Activated CD4-positive, CD25-positive, alpha-beta regulatory T cell treated with anti-CD3 and anti-CD28 coated beads, Interleukin-2, amount 50 U/mL, for 24 hours (primary cell): ENCODE results near the gene ZBTB7B.
A peak's percentile ranks its signal among the peaks of the same experiment; 100 is the strongest.
"Not testable (repeated sequence)": the region's sequence is repeated elsewhere in the genome, so short reads cannot be mapped to it uniquely, and the experiment has no call there.

ENCODE experiments used
- ATAC-seq, 2 donors: fragments of 150-1000 bp; cut with Tn5 transposase; one replicate each; pipeline ENCODE4 v1.10.0; 2021; ENCODE audit warnings: mild to moderate bottlenecking in 1 of 2, moderate library complexity in 1 of 2

The ZBTB7B gene

DNA sequence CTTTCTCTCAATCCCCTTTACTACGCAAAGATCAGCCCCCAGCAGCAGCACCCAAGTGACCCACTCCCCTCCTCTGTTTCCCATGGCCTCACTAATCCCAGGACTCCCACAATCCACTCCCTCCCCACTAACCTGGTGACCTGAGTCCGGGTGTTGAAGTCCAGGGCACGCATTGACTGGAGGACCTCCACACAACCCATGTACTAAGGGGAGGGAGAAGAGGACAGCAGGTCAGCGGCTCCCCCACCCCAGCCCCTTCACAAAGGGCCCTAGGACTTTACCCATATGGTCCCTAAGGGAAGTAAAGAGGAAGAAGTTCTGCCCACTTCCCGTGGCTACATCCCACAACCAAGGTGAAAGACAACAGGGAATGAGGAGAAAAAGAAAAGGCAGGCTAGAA, 33.4 kb upstream of the ZBTB7B start:
- ATAC-seq: no peak

- ATAC-seq: no peak
Measured at GRCh38 chr1:154969860-154970452, 32.6 kb upstream of the ZBTB7B start.

- no peak for ATAC-seq
Measured at GRCh38 chr1:154970631-154971340, 31.8 kb upstream of the ZBTB7B start, which contains the start of gene SHC1. Gene SHC1, minus strand, starts transcription at chr1:154970747. Its CDS starts 221 bp downstream, at chr1:154970526.

DNA sequence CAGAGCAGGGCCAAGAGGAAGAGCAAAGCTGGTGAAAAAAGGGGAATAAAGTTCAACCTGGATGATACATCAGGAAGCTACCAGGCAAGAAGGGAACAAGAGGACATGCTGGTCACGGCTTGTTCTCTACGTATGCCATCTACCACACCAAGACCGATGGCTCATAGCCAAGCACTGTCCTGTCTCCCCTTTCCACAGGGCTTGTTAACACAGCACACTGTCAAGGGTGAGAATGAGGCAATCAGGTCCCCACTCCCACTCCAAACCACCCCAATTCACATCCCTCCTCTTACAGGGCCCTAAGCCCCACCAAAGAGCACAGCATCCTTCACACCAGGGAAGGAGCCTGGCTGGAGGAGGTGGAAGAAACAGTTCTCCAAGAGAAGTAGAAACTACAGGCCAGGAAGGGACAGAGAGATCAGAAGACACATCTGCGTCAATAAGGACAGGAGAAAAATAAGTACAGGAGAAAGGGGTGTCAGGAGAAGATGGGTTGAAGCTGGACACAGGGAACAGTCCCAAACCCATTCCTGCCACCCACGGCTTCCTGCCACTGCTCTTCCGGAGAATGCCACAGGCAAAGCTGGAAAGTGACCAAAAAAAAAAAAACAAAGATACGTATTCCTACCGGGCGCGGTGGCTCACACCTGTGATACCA, 31.1 kb upstream of the ZBTB7B start:
- ATAC-seq: no peak

- no peak for ATAC-seq
Measured at GRCh38 chr1:154972213-154972516, 30.4 kb upstream of the ZBTB7B start.

DNA sequence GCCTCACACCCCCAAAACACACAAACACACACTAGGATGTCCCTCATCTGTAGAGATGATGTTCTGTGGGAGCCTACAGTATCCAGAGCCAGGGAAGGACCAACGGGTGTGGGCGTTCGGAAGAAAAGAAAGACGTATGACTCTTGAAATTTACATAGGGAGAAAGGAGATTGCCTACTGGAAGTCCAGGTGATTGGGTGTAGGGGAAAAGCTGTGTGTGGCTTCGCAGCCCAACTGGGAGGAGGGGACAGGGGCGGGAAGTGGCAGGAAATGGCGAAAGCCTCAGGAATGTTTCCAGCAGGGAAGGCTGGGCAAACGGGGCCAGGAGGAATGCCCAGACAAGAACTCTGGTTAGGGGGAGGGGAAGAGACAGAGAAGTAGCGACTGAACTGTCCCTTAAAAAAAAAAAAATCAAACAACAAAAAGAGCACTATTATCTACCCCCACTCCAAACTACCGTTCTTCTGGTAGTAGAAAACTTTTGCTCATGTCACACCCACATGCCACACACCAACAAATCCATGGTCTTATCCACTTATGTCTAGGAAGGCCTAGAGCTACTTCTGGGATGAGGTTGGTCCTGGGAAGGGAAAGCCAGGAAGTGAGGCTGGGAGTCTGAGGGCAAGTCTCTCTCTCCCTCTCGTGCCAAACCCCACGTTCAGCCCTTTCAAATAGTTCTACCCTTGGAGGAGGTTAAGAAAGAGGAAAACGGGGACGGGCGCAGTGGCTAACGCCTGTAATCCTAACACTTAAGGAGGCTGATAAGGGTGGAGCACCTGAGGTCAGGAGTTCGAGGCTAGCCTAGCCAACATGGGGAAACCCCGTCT, 29.9 kb upstream of the ZBTB7B start:
- ATAC-seq: no peak

DNA sequence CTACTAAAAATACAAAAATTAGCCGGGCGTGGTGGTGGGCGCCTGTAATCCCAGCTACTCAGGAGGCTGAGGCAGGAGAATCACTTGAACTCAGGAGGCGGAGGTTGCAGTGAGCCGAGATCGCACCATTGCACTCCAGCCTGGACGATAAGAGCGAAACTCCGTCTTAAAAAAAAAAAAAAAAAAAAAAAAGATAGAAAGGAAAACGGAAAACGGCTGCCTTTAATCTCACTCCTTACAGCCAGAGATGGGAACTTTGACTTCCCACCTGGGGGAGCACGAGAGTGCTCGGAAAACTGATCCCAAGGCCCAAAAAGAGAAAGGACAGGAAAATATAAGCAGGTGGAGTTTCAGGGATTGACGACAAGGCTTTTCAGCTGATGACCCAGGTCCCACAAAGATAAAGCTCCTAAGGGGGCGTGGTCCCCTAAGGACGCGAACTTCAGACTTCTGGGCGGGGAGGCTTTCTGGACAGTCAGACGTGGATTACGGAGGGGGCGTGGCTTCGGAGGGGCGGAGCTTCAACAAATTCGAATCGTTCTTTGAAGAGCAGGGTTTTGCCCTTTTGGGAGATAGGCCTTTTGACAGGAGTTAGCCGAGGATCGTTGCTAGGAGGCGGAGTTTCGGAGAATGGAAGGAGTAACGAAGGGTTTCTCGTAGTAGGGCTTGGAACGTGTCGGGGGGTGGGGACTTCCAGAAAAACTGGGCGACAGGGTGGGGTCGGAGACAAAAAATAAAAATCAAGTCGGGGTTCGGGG, 29.1 kb upstream of the ZBTB7B start:
- peak; percentile 9 for ATAC-seq

DNA sequence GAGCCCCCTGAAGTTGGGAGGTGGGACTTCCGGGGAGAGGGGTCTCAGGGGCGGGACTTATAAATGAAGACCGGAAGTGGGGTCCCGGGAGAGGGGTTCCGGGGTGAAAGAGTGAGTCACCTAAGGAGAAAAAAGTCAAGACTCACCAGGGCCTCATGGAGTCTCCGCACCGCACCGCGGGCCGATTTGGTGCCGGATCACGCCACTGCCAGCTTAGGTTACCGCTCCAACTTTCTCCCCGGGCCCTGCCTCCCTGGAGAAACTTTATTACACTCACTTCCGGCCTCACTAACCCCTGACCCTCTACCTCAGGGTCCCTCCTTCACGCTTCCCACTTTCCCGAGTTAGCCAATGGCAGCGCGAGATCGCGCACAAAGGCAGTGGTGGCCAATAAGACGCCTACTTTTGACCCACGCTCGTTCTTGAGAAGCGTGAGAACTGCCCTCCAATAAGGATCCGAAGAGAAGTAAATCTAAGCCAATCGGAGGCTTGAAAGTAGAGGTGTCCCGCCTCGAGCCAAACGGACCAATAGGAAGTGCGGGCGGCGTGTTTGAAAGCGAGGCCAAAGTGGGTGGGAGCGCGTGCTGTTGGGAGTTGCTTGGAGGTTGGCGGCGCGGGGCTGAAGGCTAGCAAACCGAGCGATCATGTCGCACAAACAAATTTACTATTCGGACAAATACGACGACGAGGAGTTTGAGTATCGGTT, 28.3 kb upstream of the ZBTB7B start, which contains the start of gene CKS1B:
CKS1B (plus strand) TSS at position 580 of the 706 bp plus-strand sequence; CDS start at position 645, 65 bp downstream.
- peak; percentile 87 to 91 for ATAC-seq

- peak; percentile 46 to 50 for ATAC-seq
Measured at GRCh38 chr1:154974808-154975408, 27.7 kb upstream of the ZBTB7B start.

DNA sequence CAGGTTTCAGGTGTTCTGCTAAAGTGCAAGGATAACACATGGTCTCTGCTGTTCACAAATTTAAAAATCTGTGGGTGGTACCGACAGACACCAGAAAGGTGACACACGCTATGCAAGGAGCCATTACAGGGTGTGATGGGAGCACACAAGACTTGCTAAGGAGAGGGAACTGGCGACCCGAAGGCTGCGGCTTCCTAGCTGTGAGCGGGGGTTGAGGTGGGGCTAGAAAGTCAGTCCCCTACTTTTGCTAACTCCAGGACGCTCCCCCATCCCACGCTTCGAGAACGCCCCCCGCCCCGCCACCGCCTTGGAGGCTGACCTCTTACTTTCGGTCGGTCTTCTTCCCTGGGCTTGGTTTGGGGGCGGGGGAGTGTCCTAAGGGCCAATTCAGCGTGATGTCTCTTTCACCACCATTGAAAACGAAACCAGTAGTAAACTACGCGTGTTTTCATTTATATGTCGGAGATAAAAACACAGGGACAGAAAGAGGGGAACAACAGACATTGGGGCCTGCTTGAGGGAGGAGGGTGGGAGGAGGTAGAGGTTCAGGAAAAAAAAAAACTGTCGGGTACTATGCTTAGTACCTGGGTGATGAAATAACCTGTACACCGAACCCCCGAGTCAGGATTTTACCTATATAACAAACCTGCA, 27.1 kb upstream of the ZBTB7B start:
- ATAC-seq: peak; percentile 7 to 8

DNA sequence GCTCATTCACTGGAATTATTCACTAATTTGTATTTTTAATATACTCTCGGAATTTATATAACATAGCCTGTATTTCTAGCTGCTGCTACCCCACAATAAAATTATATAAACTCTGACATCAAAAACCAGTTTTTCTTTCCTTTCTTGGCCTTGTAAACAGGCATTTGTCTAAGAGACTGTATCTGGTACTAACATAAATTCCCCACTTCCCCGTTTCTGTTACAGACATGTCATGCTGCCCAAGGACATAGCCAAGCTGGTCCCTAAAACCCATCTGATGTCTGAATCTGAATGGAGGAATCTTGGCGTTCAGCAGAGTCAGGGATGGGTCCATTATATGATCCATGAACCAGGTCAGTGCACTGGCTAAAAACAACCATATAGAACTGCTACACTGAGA, 24.8 kb upstream of the ZBTB7B start:
- not testable (repeated sequence) for ATAC-seq

GRCh38 chr1:154978360-154978759, 24.2 kb upstream of the ZBTB7B start:
- ATAC-seq: no peak

- ATAC-seq: no peak
Measured at GRCh38 chr1:154982341-154982740, 20.3 kb upstream of the ZBTB7B start.

DNA sequence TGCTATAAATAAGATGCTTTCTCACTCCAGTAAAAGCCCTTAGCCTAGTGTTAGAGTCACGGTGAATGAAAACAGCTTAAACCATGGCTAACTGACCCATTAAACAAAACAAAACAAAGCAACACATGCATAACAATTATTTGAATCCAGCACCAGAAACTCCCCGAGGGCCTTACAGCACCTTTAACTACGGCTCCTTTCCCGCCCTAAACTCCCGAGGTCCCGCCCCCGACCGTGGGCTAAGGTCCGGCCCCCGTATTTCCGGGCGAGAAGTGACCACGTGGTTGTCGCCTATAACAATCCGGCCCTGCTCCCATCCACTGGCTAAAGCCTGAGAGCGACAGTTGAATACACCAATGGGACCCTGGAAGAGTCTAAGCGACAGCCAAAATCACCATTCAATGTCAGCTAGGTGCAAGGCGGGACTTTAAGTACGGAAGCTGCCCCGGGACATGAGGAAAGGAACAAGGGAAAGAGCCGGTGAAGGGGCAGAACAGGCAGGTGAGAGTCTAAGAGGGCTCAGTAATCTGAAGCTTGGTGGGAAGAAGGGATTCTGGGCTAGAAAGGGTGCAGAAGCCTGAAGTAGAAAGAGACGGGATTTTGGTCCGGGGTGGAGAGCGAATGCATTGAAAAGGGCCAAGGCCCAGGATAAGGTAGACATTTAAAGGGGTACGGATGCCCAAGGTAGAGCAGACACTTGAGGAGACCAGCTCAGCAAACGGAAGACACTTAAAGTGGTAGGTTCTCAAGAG, 19.5 kb upstream of the ZBTB7B start, which contains the start of gene FLAD1:
FLAD1 (plus strand) TSS at position 448 of the 752 bp plus-strand sequence. CDS start 351 bp downstream, outside the sequence.
- ATAC-seq: peak; percentile 100

DNA sequence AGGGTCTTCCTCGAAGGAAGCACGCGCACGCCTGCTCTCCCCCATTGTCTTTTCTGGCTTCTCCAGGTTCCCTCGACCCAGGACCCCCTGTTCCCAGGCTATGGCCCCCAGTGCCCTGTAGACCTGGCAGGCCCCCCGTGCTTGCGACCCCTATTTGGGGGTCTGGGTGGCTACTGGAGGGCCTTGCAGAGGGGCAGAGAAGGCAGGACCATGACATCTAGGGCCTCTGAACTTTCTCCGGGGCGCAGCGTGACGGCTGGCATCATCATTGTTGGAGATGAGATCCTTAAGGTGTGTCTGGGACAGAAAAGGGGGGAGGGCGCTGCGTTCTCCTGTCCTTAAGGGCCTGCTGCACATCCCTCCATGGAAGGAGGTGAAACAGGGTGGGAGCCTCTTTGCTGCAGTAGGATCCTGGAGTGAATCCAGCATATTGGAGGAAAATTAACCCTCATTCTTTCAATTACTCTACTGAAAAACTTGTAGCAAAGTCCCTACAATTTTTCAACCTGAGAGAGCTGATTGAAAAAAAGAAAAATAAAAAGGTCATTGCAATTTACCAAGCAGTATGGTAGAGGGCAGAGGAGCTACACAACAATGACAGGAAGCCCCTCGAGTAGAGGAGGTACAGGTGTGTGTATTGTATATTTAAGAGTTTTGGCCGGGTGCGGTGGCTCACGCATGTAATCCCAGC, 18.7 kb upstream of the ZBTB7B start:
- no peak for ATAC-seq

- ATAC-seq: not testable (repeated sequence)
Measured at GRCh38 chr1:154986736-154987135, 15.9 kb upstream of the ZBTB7B start.

DNA sequence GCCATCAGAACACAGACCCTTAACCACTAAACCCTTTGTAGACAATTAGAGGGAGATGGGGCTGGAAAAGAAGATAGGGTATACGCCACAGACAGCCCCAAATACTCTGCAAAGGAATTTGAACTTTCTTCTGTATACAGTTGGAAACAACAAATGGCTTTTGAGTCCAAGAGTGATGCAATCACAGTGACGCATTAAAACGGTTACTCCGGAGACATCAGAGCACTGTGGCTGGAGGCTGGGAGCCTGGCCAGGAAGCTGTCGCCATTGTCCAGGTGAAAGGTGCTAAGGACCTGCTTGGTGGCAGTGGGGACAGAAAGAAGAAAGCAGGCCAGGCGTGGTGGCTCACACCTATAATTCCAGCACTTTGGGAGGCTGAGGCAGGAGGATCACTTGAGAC, 15.3 kb upstream of the ZBTB7B start:
- no peak for ATAC-seq

DNA sequence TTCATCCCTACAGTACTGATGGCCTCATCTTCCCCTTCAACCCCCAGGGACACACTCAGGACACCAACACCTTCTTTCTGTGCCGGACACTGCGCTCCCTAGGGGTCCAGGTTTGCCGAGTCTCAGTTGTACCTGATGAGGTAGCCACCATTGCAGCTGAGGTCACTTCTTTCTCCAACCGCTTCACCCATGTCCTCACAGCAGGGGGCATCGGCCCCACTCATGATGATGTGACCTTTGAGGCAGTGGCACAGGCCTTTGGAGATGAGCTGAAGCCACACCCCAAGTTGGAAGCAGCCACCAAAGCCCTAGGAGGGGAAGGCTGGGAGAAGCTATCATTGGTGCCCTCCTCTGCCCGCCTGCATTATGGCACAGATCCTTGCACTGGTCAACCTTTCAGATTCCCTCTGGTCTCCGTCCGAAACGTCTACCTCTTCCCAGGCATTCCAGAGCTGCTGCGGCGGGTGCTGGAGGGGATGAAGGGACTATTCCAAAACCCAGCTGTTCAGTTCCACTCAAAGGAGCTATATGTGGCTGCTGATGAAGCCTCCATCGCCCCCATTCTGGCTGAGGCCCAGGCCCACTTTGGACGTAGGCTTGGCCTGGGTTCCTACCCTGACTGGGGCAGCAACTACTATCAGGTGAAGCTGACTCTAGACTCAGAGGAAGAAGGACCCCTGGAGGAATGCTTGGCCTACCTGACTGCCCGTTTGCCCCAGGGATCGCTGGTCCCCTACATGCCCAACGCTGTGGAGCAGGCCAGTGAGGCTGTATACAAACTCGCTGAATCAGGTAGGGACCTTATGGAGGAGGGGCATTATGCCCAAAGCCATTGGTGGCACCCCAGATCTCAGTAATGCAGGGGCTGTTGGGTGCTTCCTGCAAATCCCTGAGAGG, 14.3 kb upstream of the ZBTB7B start:
- ATAC-seq: no peak
